Sigmoid colon (tissue), 7 donors: ENCODE results near the gene HPSE. TPM values are rescaled to one million over a fixed set of nuclear protein-coding genes. Genes with fewer than 3 reads are reported as not detected.

ENCODE experiments used
- DNase-seq: peaks from one replicate; pipeline ENCODE4 v3.0.0-alpha.2; 2019
- H3K27ac ChIP-seq, 4 donors: fragments of 200-600 bp; sonication (generic); one replicate each; pipeline ENCODE4 v1.5.1; 2016 to 2019; ENCODE audit warnings: mild to moderate bottlenecking in 1 of 4
- H3K27me3 ChIP-seq, 3 donors: fragments of 200-600 bp; sonication (generic); one replicate each; pipeline ENCODE4 v1.5.1; 2019; ENCODE audit warnings: mild to moderate bottlenecking in 1 of 3
- H3K36me3 ChIP-seq, 4 donors: fragments of 200-600 bp; sonication (generic); one replicate each; pipeline ENCODE4 v1.5.1; 2016 to 2019
- H3K4me1 ChIP-seq, 4 donors: fragments of 200-600 bp; sonication (generic); one replicate each; pipeline ENCODE4 v1.5.1; 2017 to 2019
- H3K4me3 ChIP-seq, 4 donors: fragments of 200-600 bp; sonication (generic); one replicate each; pipeline ENCODE4 v1.5.1; 2017 to 2019; ENCODE audit warnings: mild to moderate bottlenecking in 2 of 4, moderate library complexity in 1 of 4
- H3K9me3 ChIP-seq, 4 donors: fragments of 200-600 bp in 3 of 4; sonication (generic) in 3 of 4; one replicate each; pipeline versions ENCODE4 v1.5.1 to v1.6.1; 2013 to 2019
- EP300 ChIP-seq, 4 donors: sonication (generic); formaldehyde crosslinking; IDR thresholded peaks; one replicate each; pipeline ENCODE4 v1.6.1; 2017; ENCODE audit warnings: antibody characterized with exemption in 4 of 4
- POLR2A ChIP-seq, 2 donors: fragments of 450-650 bp; IDR thresholded peaks; one replicate each; pipeline ENCODE4 v1.6.1; 2016; ENCODE audit warnings: antibody characterized with exemption in 2 of 2, mild to moderate bottlenecking in 2 of 2, moderate library complexity in 2 of 2
- POLR2AphosphoS5 ChIP-seq, 4 donors: sonication (generic); formaldehyde crosslinking; IDR thresholded peaks; one replicate each; pipeline ENCODE4 v1.6.1; 2017; ENCODE audit warnings: antibody characterized with exemption in 4 of 4
- WGBS, 2 donors: extraction: QIAGEN DNeasy Blood & Tissue Kit; methylation state at CpG; one replicate each; pipeline ENCODE4 v1.1.7; 2013; 5-methylcytosine and 5-hydroxymethylcytosine counted together
- intact Hi-C: fragments of 100-400 bp; cut with DNase I; formaldehyde crosslinking; loops from one replicate; pipeline ENCODE4 v1.15.1; 2023
- polyA plus RNA-seq, 3 donors: library from polyadenylated mRNA; stranded (reverse); fragments of 200-250 nt; gene quantifications; one replicate each; pipeline ENCODE4 v1.2.3, GENCODE V29; 2013
- total RNA-seq, 4 donors: library from RNA; depleted of rRNA; stranded (reverse); fragments of >200 nt; gene quantifications; one replicate each; pipeline ENCODE4 v1.1.0, GENCODE V29; 2016
- TF ChIP-seq, protein P1 (sequence below), 4 experiments: fragments of 450-650 bp in 3 of 4; fragments of 200-600 bp in 1 of 4; IDR thresholded peaks; one replicate each; pipeline ENCODE4 v1.5.1; 2016 to 2019; ENCODE audit warnings: antibody characterized with exemption in 4 of 4, mild to moderate bottlenecking in 3 of 4, moderate library complexity in 2 of 4
- donor health status: healthy with polysubstance abuse.
- donor health status: Bipolar disorder and iron deficiency.
- donor health status: healthy.

HPSE gene
- total and polyA plus RNA-seq, 7 donors = 0.54 to 7.3 (median 0.71) TPM

DNA sequence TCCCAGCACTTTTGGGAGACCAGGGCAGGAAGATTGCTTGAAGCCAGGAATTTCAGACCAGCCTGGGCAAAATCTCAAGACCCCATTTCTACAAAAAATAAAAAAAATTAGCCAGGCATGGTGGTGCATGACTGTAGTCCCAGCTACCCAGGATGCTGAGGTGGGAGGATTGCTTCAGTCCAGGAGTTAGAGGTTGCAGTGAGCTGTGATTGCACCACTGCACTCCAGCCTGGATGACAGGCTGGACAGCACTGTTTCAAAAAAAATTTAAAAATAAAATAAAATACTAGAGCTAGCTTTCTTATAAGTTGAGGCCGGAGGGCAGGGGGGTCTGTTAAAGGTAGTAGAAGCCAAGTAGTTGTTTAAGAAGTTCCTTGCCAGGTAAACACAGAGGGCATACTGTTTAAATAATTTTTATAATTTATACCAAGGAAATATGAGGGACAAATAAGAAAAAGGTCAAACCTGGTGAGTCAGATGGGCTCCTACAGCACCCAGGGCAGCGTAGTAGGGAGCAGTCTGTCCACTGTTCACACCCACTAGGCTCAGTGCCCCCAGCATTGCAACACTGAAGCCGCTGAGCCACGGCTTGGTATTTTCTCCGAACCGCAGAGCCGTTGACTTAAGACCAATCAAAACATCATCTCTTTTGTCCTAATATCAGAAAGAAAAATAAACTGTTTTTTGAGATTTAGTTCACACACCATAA lies 67.4 kb downstream of the HPSE start:
- Histone ChIP-seq H3K27ac (no peak overlapping the region), H3K36me3 (peaks cover 0 to 38% (median 5%) of the 10 kb centered on the region in 4 donors), H3K9me3 (no peaks in the 10 kb centered on the region), H3K4me1 (no peaks in the 10 kb centered on the region), H3K4me3 (no peak overlapping the region), H3K27me3 (no peaks in the 10 kb centered on the region)
- TF ChIP-seq POLR2AphosphoS5 (IDR thresholded peaks at IDR 0.05) (no peak), EP300 (IDR thresholded peaks at IDR 0.05) (no peak), POLR2A (IDR thresholded peaks at IDR 0.05) (no peak)
- TF ChIP-seq, protein P1, sequence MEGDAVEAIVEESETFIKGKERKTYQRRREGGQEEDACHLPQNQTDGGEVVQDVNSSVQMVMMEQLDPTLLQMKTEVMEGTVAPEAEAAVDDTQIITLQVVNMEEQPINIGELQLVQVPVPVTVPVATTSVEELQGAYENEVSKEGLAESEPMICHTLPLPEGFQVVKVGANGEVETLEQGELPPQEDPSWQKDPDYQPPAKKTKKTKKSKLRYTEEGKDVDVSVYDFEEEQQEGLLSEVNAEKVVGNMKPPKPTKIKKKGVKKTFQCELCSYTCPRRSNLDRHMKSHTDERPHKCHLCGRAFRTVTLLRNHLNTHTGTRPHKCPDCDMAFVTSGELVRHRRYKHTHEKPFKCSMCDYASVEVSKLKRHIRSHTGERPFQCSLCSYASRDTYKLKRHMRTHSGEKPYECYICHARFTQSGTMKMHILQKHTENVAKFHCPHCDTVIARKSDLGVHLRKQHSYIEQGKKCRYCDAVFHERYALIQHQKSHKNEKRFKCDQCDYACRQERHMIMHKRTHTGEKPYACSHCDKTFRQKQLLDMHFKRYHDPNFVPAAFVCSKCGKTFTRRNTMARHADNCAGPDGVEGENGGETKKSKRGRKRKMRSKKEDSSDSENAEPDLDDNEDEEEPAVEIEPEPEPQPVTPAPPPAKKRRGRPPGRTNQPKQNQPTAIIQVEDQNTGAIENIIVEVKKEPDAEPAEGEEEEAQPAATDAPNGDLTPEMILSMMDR (IDR thresholded peaks at IDR 0.05) = no peak
- WGBS, 2 donors = 86 to 89% methylated on average over 7 of the region's 7 CpGs
- no peak for DNase-seq
- intact Hi-C loops = no loop called here

DNA sequence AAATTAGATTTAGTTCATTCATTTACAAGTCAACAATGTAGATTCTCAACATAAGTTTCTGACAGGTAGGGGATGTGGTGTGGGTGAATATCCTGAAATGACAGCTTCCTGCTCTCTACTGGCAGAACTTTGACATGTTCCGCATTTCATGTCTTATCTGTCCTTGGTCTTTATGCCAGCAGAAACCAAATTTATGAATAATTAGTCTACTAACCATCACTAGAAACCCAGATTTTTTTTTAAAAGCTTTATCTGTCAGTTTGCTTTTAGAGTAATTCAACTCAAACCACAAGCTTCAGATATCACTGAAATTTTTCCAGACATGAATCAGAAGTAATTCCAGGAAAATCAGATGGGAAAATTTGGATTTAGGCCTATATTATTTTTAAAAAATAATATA lies 68.0 kb downstream of the HPSE start:
- no peak overlapping the region for H3K27ac ChIP-seq
- no peaks in the 10 kb centered on the region for H3K4me1 ChIP-seq
- H3K4me3 ChIP-seq = no peak overlapping the region
- no peaks in the 10 kb centered on the region for H3K27me3 ChIP-seq
- TF ChIP-seq, protein P1 (IDR thresholded peaks at IDR 0.05) = no peak
- H3K36me3 ChIP-seq = peaks cover 0 to 39% (median 4%) of the 10 kb centered on the region in 4 donors
- H3K9me3 ChIP-seq = no peaks in the 10 kb centered on the region
- no peak for DNase-seq
- intact Hi-C loops = no loop called here
- 71 to 91% methylated on average over 1 of the region's 1 CpG for WGBS, 2 donors

DNA sequence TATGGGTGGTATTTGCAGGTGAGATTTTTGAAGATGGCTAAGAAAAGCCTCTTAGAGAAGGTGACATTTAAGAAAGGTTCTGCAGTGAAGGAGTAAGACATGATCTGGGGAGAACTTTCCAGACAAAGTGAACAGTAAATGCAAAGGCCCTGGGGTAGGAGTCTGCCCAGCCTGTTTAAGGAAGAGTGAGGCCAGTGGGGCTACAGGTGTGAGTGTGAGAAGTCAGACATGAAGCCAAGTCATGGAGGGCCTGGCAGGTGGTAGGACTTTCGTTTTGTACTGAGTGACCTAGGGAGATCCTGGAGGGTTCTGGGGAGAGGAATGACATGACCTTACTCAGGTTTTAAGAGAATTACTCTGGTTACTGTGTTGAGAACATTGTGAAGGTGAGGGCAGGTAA lies 71.5 kb downstream of the HPSE start:
- Histone ChIP-seq H3K4me1 (peaks cover 0 to 6% (median 2%) of the 10 kb centered on the region in 4 donors), H3K9me3 (no peaks in the 10 kb centered on the region), H3K36me3 (peaks cover 0 to 26% (median 0%) of the 10 kb centered on the region in 4 donors), H3K27me3 (no peaks in the 10 kb centered on the region), H3K27ac (no peak overlapping the region), H3K4me3 (no peak overlapping the region)
- intact Hi-C loops = no loop called here
- no peak for DNase-seq
- TF ChIP-seq, protein P1 (IDR thresholded peaks at IDR 0.05) = no peak
- TF ChIP-seq EP300 (IDR thresholded peaks at IDR 0.05) = no peak
- TF ChIP-seq POLR2A (IDR thresholded peaks at IDR 0.05) = no peak
- TF ChIP-seq POLR2AphosphoS5 (IDR thresholded peaks at IDR 0.05) = no peak
- 48 to 80% methylated on average over 1 of the region's 1 CpG for WGBS, 2 donors

DNA sequence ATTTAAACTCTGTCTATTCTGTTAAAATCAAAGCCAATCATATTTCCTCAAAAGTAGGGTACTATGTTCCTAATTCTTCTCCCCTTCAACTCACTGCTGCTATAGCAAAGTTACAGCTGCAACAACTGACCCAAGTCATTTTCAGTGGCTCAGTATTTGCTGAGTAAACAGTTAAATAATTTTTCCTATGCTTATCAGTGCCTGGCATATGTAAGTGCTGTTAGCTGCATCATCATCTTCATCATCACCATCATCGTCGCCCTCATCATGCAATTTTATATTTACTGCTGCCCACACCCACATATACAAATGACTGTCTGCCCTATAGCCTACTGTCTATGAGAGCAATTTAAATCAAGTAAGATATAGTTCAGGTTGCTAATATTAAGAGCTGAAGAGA lies 72.0 kb downstream of the HPSE start:
- Histone ChIP-seq H3K27ac (no peak overlapping the region), H3K9me3 (no peaks in the 10 kb centered on the region), H3K27me3 (no peaks in the 10 kb centered on the region), H3K4me1 (peaks cover 0 to 7% (median 3%) of the 10 kb centered on the region in 4 donors), H3K4me3 (no peak overlapping the region), H3K36me3 (peaks cover 0 to 26% (median 0%) of the 10 kb centered on the region in 4 donors)
- intact Hi-C loops = no loop called here
- DNase-seq = no peak
- WGBS, 2 donors = 22 to 69% methylated on average over 2 of the region's 2 CpGs
- TF ChIP-seq EP300 (IDR thresholded peaks at IDR 0.05) (no peak), POLR2A (IDR thresholded peaks at IDR 0.05) (no peak), POLR2AphosphoS5 (IDR thresholded peaks at IDR 0.05) (no peak)
- TF ChIP-seq, protein P1 (IDR thresholded peaks at IDR 0.05) = no peak

DNA sequence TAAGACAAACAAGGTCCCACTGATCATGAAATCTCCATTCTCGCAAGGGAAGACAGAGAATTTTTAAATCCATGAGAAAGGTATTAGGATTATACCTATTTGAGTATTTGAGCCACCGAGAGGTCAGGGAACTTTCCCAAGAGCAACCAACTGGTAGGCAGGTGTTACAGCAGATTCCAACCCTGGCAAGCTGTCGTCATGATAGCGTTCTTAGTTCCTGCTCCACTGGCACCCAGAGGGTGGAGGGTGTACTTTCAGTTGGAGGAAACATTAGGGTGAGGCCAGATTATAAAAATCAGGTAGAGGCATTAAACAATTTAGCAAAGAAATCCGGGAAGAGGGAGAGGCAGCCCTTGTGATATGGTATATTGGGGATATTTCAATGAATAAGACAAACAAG lies 73.3 kb downstream of the HPSE start:
- no peak for DNase-seq
- H3K27me3 ChIP-seq = no peaks in the 10 kb centered on the region
- intact Hi-C loops = no loop called here
- H3K4me3 ChIP-seq = no peak overlapping the region
- H3K27ac ChIP-seq = no peak overlapping the region
- H3K4me1 ChIP-seq = peaks cover 0 to 18% (median 10%) of the 10 kb centered on the region in 4 donors
- TF ChIP-seq POLR2AphosphoS5 (IDR thresholded peaks at IDR 0.05) (no peak), EP300 (IDR thresholded peaks at IDR 0.05) (no peak), POLR2A (IDR thresholded peaks at IDR 0.05) (no peak)
- TF ChIP-seq, protein P1 (IDR thresholded peaks at IDR 0.05) = no peak
- peaks cover 0 to 19% (median 0%) of the 10 kb centered on the region in 4 donors for H3K36me3 ChIP-seq
- H3K9me3 ChIP-seq = no peaks in the 10 kb centered on the region
- WGBS, 2 donors = 19 to 73% methylated on average over 5 of the region's 5 CpGs
